ENCODE data around the gene ADD1. TPM values are rescaled to one million over a fixed set of nuclear protein-coding genes. Genes with fewer than 3 reads are reported as not detected.
A peak's percentile ranks its signal among the peaks of the same experiment; 100 is the strongest.

ADD1 gene
- polyA plus RNA-seq, 1 experiment, result 149 TPM

DNA sequence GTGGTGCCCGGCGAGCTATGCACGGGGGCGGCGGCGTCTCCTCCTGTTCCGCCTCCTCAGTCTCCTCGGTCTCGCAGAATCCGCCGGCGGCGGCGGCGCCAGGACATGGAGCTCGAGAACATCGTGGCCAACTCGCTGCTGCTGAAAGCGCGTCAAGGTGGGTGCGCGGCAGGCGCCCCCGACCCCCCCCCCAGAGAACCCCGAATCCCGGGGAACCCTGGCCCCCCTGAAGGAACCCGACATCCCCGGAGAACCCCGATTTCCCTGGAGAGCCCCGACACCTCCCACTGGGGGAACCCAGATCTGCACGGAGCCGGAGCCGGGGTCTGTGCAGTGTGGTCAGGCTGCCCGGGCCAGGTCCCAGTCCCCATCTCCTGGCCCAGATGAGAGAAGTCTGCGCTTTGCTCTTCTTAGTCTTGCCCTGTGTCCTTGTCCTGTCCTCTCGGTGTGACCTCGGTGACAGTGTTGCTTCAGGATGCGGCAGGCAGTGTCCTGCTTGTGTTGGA, 120.4 kb downstream of the ADD1 start:
- H3K4me3 ChIP-seq (ENCODE audit: low read depth, low read length), result peak overlapping the region; percentile 74
- ChIA-PET POLR2A (interaction anchor here (0.6 to 1.7 kb wide), 6 partner anchors 9 to 203 kb away, joined by 3 to 6 read pairs (median 3); no protein-coding TSS in a partner anchor), CTCF (interaction anchor here (0.7 to 1.3 kb wide), 3 partner anchors 10 to 232 kb away, joined by 3 to 6 read pairs (median 4); no protein-coding TSS in a partner anchor)
- DNase-seq (ENCODE audit: low read depth, low spot score), result no peak
- H3K27ac ChIP-seq (ENCODE audit: low read depth, low read length), result no peak overlapping the region
- no peaks in the 10 kb centered on the region for H3K27me3 ChIP-seq (ENCODE audit: control insufficient read depth, insufficient read depth, low read length)
- H3K9me3 ChIP-seq (ENCODE audit: control insufficient read depth, insufficient read depth, low read length), result no peaks in the 10 kb centered on the region
- TF ChIP-seq, protein P1, sequence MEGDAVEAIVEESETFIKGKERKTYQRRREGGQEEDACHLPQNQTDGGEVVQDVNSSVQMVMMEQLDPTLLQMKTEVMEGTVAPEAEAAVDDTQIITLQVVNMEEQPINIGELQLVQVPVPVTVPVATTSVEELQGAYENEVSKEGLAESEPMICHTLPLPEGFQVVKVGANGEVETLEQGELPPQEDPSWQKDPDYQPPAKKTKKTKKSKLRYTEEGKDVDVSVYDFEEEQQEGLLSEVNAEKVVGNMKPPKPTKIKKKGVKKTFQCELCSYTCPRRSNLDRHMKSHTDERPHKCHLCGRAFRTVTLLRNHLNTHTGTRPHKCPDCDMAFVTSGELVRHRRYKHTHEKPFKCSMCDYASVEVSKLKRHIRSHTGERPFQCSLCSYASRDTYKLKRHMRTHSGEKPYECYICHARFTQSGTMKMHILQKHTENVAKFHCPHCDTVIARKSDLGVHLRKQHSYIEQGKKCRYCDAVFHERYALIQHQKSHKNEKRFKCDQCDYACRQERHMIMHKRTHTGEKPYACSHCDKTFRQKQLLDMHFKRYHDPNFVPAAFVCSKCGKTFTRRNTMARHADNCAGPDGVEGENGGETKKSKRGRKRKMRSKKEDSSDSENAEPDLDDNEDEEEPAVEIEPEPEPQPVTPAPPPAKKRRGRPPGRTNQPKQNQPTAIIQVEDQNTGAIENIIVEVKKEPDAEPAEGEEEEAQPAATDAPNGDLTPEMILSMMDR (IDR thresholded peaks at IDR 0.05; ENCODE audit: low read depth, low read length), result 0 out of 2 replicates have a peak, but pooled peaks have one; percentile 1

DNA sequence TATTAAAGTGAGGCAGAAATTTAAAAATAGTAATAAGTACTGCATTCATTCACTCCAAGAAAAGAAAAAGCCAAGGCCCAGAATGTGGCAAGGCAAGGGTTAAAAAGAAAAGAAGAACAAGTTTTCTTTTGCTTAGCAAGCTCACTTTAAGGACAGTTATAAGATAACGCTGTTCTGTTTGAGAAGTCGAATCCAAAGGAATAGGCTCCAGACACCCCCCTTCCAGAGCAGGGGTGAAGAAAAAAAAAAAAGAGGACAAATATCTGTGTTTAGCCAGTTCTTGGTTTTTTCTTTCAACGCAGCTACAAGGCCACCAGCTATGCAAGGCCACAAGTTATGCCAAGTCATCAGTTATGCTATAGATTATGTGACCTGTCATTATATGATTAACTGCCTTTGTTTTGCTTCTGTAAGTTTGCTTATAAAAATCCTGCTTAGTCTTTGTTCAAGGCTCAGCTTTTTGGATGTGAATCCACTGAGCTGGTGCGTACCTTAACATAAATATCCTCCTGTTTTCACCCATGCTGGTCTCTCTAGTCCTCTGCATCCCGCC, 121.1 kb downstream of the ADD1 start:
- DNase-seq (ENCODE audit: low read depth, low spot score), result no peak
- POLR2A ChIA-PET, result interaction anchor here (1.7 kb wide), 1 partner anchor 29 kb away, joined by 6 read pairs; no protein-coding TSS in a partner anchor
- TF ChIP-seq, protein P1 (IDR thresholded peaks at IDR 0.05; ENCODE audit: low read depth, low read length), result no peak
- peak overlapping the region; percentile 74 for H3K4me3 ChIP-seq (ENCODE audit: low read depth, low read length)
- H3K27ac ChIP-seq (ENCODE audit: low read depth, low read length), result no peak overlapping the region
- H3K27me3 ChIP-seq (ENCODE audit: control insufficient read depth, insufficient read depth, low read length), result no peaks in the 10 kb centered on the region
- CTCF ChIA-PET, result interaction anchor here (0.6 to 1.3 kb wide), 6 partner anchors 11 to 232 kb away, joined by 3 to 7 read pairs (median 3); no protein-coding TSS in a partner anchor
- no peaks in the 10 kb centered on the region for H3K9me3 ChIP-seq (ENCODE audit: control insufficient read depth, insufficient read depth, low read length)

DNA sequence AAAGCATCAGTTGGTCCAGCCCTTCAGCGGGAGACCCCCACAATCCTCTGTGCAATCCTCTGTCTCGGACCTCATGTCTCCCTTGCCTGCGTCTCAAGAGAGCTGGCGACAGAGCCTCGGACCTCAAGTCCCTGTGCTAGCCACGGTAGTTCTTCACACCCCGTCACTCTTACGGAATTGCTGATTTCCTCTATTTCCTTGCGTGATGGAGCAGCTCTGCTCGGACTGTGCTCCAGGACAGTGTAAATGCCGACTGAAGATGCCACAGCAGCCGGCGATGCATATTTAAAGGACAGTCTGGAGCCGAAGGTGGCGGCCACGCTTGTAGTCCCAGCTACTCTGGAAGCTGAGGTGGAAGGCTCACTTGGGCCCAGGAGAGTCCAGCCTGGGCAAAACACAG, 121.6 kb downstream of the ADD1 start:
- CTCF ChIA-PET, result interaction anchor here (0.8 to 1.1 kb wide), 3 partner anchors 13 to 201 kb away, joined by 3 to 7 read pairs (median 3); no protein-coding TSS in a partner anchor
- Histone ChIP-seq H3K4me3 (ENCODE audit: low read depth, low read length) (no peak overlapping the region), H3K27ac (ENCODE audit: low read depth, low read length) (no peak overlapping the region), H3K27me3 (ENCODE audit: control insufficient read depth, insufficient read depth, low read length) (no peaks in the 10 kb centered on the region), H3K9me3 (ENCODE audit: control insufficient read depth, insufficient read depth, low read length) (no peaks in the 10 kb centered on the region)
- no peak for DNase-seq (ENCODE audit: low read depth, low spot score)
- TF ChIP-seq, protein P1 (IDR thresholded peaks at IDR 0.05; ENCODE audit: low read depth, low read length), result no peak
- POLR2A ChIA-PET, result no interaction called here

DNA sequence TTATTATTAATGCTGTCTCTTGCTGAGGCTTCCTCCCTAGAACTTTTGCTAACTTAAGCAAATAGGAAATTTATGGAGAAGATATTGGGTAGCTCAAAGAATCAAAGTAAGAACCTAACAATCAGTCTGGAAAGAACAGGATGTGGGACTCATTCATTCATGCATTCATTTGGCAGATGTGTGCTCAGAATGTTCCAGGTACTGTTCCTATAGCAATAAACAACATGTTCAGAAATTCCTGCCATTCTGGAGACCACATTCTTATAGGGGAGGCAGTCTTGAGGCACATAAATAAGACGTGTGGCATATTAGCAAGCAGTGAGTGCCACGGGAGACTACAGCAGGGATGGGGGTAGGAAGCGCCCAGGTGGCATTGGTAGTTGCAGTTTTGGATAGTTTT, 124.7 kb downstream of the ADD1 start:
- no peak overlapping the region for H3K27ac ChIP-seq (ENCODE audit: low read depth, low read length)
- H3K4me3 ChIP-seq (ENCODE audit: low read depth, low read length), result no peak overlapping the region
- no peak for DNase-seq (ENCODE audit: low read depth, low spot score)
- no peaks in the 10 kb centered on the region for H3K9me3 ChIP-seq (ENCODE audit: control insufficient read depth, insufficient read depth, low read length)
- ChIA-PET POLR2A (interaction anchor here (0.6 kb wide), 2 partner anchors 28 to 187 kb away, joined by 3 read pairs; no protein-coding TSS in a partner anchor), CTCF (interaction anchor here (1.6 kb wide), 1 partner anchor 205 kb away, joined by 3 read pairs; no protein-coding TSS in a partner anchor)
- H3K27me3 ChIP-seq (ENCODE audit: control insufficient read depth, insufficient read depth, low read length), result no peaks in the 10 kb centered on the region
- TF ChIP-seq, protein P1 (IDR thresholded peaks at IDR 0.05; ENCODE audit: low read depth, low read length), result no peak

DNA sequence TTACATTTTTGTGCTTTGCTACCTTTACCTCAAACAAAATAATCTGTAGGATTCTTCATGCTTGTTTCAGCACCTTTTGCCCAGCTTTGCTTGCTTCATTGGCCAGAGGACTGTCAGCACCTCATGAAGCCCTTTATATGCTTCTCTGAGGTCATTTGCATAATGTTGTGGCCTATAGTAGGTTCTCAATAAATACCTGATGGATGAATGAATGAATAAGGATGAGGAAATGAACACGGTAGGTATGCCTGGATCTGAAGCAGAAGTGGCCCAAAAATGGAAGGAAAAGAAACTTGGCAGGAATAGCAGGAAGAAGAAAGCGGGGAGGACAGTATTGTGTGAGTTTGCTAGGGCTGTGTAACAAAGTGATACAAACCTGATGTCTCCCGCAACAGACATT, 127.6 kb downstream of the ADD1 start:
- TF ChIP-seq, protein P1 (IDR thresholded peaks at IDR 0.05; ENCODE audit: low read depth, low read length), result no peak
- Histone ChIP-seq H3K27ac (ENCODE audit: low read depth, low read length) (no peak overlapping the region), H3K9me3 (ENCODE audit: control insufficient read depth, insufficient read depth, low read length) (no peaks in the 10 kb centered on the region), H3K27me3 (ENCODE audit: control insufficient read depth, insufficient read depth, low read length) (no peaks in the 10 kb centered on the region), H3K4me3 (ENCODE audit: low read depth, low read length) (no peak overlapping the region)
- DNase-seq (ENCODE audit: low read depth, low spot score), result no peak
- POLR2A ChIA-PET, result no interaction called here
- CTCF ChIA-PET, result no interaction called here
